ENCODE results near the gene IQCM.

IQCM gene, protein sequence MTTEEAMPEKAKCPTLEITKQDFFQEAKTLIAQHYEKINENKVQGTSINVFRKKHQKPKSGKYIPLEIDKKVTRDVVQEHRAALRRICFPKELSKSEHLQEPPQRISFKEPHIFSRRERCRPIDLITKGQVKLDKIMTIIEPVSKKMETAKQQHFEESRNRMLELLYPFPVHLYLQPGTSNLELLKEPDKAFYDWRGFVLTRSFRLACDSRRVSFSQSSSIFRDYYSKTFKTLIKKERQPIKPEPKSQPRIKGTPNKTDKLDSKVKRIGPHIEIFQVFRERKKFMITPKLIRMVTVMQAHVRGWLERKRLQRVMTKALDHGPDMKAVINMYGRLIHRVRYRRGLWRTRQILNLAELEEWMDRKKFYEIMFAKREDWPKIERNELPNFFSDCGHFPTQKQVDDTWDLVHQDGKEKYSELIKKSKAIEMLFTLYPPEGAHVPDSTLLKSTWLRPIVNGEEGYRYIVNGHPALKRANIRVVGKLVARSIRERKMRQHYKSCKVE

DNA sequence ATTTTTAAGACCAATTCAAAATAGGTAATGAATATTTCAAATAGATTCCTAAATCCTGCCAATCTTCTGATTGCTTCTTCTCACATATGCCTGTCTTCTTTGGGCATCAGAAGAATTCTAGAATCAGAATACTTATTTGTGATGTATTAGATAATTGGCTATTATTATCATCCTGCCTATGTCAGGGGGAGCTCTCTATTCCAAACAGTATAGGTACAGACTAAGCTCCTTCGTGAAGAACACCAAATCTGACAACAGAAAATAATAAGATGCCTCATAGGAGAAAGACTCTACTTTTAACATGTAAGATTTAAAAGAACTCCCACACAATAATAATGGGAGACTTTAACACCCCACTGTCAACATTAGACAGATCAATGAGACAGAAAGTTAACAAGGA lies at the start of gene IQCM:
IQCM (minus strand) TSS at position 101 of the 400 bp plus-strand sequence. CDS start 73,152 bp downstream, outside the sequence.
- no peak within 1 kb of the TSS for H3K9ac ChIP-seq (ENCODE audit: low read depth in 1 of 2, low read length in 2 of 2)
- H3K27ac ChIP-seq (ENCODE audit: low read depth in 2 of 2, low read length in 2 of 2), result no peak within 1 kb of the TSS
- no peaks in the 10 kb centered on the region for H3K36me3 ChIP-seq (ENCODE audit: control insufficient read depth in 2 of 2, insufficient read depth in 2 of 2, low read length in 2 of 2)
- no peak within 1 kb of the TSS for H3K4me3 ChIP-seq (ENCODE audit: low read length in 2 of 2)
- H3K9me3 ChIP-seq (ENCODE audit: control insufficient read depth in 2 of 2, low read length in 2 of 2), result no peaks in the 10 kb centered on the region
- H3K27me3 ChIP-seq (ENCODE audit: control insufficient read depth in 2 of 2, insufficient read depth in 2 of 2, low read length in 2 of 2), result no peaks in the 10 kb centered on the region
- H3K4me1 ChIP-seq (ENCODE audit: control insufficient read depth in 2 of 2, insufficient read depth in 2 of 2, low read length in 2 of 2), result no peaks in the 10 kb centered on the region

DNA sequence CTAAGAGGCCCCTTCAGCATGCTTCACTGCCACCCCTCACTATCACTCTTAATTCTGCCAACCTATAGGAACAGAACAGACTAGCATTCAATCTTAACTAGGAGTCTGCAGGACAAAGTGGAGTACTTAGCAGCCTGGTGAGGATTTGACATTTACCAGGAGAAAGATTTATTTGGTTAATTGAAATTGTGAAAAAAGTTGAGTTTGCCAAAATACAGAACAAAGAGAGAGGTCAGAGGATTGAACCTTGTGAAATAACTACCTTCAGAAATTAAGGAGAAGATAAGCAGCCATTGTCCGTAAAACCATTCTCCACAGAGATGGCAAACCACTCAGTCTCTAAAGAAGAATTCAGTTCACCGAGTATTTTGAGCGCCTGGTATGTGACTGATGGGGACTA lies 41.8 kb upstream of the IQCM start:
- Histone ChIP-seq H3K9me3 (ENCODE audit: control insufficient read depth in 2 of 2, low read length in 2 of 2) (peaks cover 0 to 2% of the 10 kb centered on the region in 2 donors), H3K27ac (ENCODE audit: low read depth in 2 of 2, low read length in 2 of 2) (no peak overlapping the region), H3K9ac (ENCODE audit: low read depth in 1 of 2, low read length in 2 of 2) (no peak overlapping the region), H3K4me1 (ENCODE audit: control insufficient read depth in 2 of 2, insufficient read depth in 2 of 2, low read length in 2 of 2) (no peaks in the 10 kb centered on the region), H3K36me3 (ENCODE audit: control insufficient read depth in 2 of 2, insufficient read depth in 2 of 2, low read length in 2 of 2) (no peaks in the 10 kb centered on the region), H3K4me3 (ENCODE audit: low read length in 2 of 2) (no peak overlapping the region), H3K27me3 (ENCODE audit: control insufficient read depth in 2 of 2, insufficient read depth in 2 of 2, low read length in 2 of 2) (no peaks in the 10 kb centered on the region)

DNA sequence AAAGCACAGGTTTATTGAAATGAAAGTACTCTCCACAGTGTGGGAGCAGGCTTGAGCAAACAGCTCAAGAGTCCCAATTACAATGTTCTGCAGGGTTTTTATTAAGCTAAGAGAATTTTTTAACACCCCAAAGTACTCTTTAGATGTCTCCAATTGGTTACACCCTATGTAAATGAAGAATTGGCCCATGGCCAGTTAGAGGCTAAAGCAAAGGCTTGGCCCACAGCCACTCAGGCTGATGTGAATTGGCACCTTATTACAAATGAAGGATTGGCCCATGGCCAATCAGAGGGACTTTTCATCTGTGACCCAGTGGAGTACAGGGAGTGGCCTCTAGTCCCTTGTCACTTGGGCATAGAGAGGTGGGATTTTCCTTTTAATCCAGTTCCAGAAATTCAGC lies 30.1 kb upstream of the IQCM start:
- no peaks in the 10 kb centered on the region for H3K27me3 ChIP-seq (ENCODE audit: control insufficient read depth in 2 of 2, insufficient read depth in 2 of 2, low read length in 2 of 2)
- H3K4me1 ChIP-seq (ENCODE audit: control insufficient read depth in 2 of 2, insufficient read depth in 2 of 2, low read length in 2 of 2), result no peaks in the 10 kb centered on the region
- peaks cover 0 to 5% of the 10 kb centered on the region in 2 donors for H3K36me3 ChIP-seq (ENCODE audit: control insufficient read depth in 2 of 2, insufficient read depth in 2 of 2, low read length in 2 of 2)
- H3K4me3 ChIP-seq (ENCODE audit: low read length in 2 of 2), result no peak overlapping the region
- H3K27ac ChIP-seq (ENCODE audit: low read depth in 2 of 2, low read length in 2 of 2), result no peak overlapping the region
- peaks cover 0 to 5% of the 10 kb centered on the region in 2 donors for H3K9me3 ChIP-seq (ENCODE audit: control insufficient read depth in 2 of 2, low read length in 2 of 2)
- no peak overlapping the region for H3K9ac ChIP-seq (ENCODE audit: low read depth in 1 of 2, low read length in 2 of 2)

DNA sequence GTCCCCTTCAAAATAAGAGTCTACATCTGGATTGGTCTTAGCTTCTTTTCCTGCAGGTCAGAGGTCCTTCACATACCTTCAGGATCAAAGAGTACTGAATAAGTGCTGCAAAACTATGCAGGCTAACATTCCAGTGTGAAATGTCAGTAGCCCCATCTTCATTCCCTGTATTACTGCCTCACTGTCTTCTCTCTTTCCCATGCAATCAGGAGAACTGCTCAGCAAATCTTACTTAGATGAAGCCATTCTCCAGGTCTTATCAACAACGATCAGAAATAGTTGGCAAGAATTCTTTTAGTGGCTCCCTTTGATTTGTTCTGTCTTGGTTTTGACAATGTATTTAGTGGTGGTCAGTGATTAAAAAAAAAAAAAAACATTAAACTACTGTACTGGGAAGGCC lies 26.0 kb upstream of the IQCM start:
- Histone ChIP-seq H3K9ac (ENCODE audit: low read depth in 1 of 2, low read length in 2 of 2) (no peak overlapping the region), H3K27me3 (ENCODE audit: control insufficient read depth in 2 of 2, insufficient read depth in 2 of 2, low read length in 2 of 2) (no peaks in the 10 kb centered on the region), H3K9me3 (ENCODE audit: control insufficient read depth in 2 of 2, low read length in 2 of 2) (peaks cover 0 to 5% of the 10 kb centered on the region in 2 donors), H3K4me3 (ENCODE audit: low read length in 2 of 2) (no peak overlapping the region), H3K27ac (ENCODE audit: low read depth in 2 of 2, low read length in 2 of 2) (no peak overlapping the region), H3K36me3 (ENCODE audit: control insufficient read depth in 2 of 2, insufficient read depth in 2 of 2, low read length in 2 of 2) (peaks cover 0 to 5% of the 10 kb centered on the region in 2 donors), H3K4me1 (ENCODE audit: control insufficient read depth in 2 of 2, insufficient read depth in 2 of 2, low read length in 2 of 2) (no peaks in the 10 kb centered on the region)

DNA sequence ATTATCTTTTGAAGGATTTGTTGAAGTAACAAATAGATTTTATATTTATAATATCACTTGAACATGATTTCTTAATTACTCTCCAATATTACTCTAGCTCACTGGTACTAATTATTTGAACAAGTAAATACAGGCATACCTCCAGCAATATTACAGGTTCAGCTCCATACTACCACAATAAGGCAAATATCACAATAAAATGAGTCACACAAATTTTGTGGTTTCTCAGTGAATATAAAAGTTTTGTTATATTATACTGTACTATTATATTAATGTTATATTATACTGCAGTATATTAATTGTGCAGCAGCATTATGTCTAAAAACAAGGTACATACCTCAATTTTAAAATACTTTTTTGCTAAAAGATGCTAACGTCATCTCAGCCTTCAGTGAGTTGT lies 22.4 kb upstream of the IQCM start:
- Histone ChIP-seq H3K36me3 (ENCODE audit: control insufficient read depth in 2 of 2, insufficient read depth in 2 of 2, low read length in 2 of 2) (peaks cover 0 to 2% of the 10 kb centered on the region in 2 donors), H3K4me3 (ENCODE audit: low read length in 2 of 2) (no peak overlapping the region), H3K27ac (ENCODE audit: low read depth in 2 of 2, low read length in 2 of 2) (no peak overlapping the region), H3K4me1 (ENCODE audit: control insufficient read depth in 2 of 2, insufficient read depth in 2 of 2, low read length in 2 of 2) (no peaks in the 10 kb centered on the region), H3K27me3 (ENCODE audit: control insufficient read depth in 2 of 2, insufficient read depth in 2 of 2, low read length in 2 of 2) (no peaks in the 10 kb centered on the region), H3K9me3 (ENCODE audit: control insufficient read depth in 2 of 2, low read length in 2 of 2) (no peaks in the 10 kb centered on the region), H3K9ac (ENCODE audit: low read depth in 1 of 2, low read length in 2 of 2) (no peak overlapping the region)

DNA sequence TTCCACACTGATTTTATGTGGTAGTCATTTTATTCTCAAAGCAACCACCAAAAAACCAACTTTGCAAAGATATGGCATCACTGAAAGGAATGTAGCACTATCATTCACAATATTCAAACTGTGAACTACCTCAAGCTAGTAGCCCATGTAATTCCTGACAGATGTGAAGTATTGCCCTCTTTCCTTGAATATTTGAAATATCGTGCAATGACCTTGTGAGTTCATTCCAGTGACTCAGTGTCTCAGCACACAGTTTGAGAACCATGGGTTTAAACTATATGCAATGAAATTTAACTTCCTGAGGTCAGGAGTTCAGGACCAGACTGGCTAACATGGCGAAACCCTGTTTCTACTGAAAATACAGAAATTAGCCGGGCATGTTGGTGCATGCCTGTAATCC lies 20.9 kb upstream of the IQCM start:
- Histone ChIP-seq H3K9me3 (ENCODE audit: control insufficient read depth in 2 of 2, low read length in 2 of 2) (no peaks in the 10 kb centered on the region), H3K36me3 (ENCODE audit: control insufficient read depth in 2 of 2, insufficient read depth in 2 of 2, low read length in 2 of 2) (no peaks in the 10 kb centered on the region), H3K9ac (ENCODE audit: low read depth in 1 of 2, low read length in 2 of 2) (no peak overlapping the region), H3K27ac (ENCODE audit: low read depth in 2 of 2, low read length in 2 of 2) (no peak overlapping the region), H3K4me1 (ENCODE audit: control insufficient read depth in 2 of 2, insufficient read depth in 2 of 2, low read length in 2 of 2) (no peaks in the 10 kb centered on the region), H3K4me3 (ENCODE audit: low read length in 2 of 2) (no peak overlapping the region), H3K27me3 (ENCODE audit: control insufficient read depth in 2 of 2, insufficient read depth in 2 of 2, low read length in 2 of 2) (no peaks in the 10 kb centered on the region)

DNA sequence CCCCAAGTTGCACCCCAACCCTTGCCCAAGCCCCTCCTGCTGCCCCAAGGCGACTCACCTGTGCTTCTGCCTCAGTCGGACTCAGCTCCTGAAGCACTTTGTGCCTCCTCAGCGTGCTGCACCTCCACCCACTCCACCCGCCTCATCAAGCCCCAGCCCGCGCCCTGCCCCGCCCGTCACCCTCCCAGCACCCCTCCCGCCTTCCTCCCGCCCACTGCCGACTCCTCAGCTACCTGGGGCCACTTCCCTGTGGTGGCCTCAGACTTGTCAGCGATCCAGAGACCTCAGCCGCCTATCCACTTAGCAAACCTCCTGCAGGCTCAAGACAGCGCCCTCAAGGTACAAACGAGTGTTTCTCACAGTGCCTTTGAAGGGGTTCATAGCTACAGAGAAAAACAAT lies 19.6 kb upstream of the IQCM start:
- Histone ChIP-seq H3K27ac (ENCODE audit: low read depth in 2 of 2, low read length in 2 of 2) (no peak overlapping the region), H3K4me1 (ENCODE audit: control insufficient read depth in 2 of 2, insufficient read depth in 2 of 2, low read length in 2 of 2) (no peaks in the 10 kb centered on the region), H3K9ac (ENCODE audit: low read depth in 1 of 2, low read length in 2 of 2) (no peak overlapping the region), H3K27me3 (ENCODE audit: control insufficient read depth in 2 of 2, insufficient read depth in 2 of 2, low read length in 2 of 2) (no peaks in the 10 kb centered on the region), H3K36me3 (ENCODE audit: control insufficient read depth in 2 of 2, insufficient read depth in 2 of 2, low read length in 2 of 2) (no peaks in the 10 kb centered on the region), H3K9me3 (ENCODE audit: control insufficient read depth in 2 of 2, low read length in 2 of 2) (no peaks in the 10 kb centered on the region), H3K4me3 (ENCODE audit: low read length in 2 of 2) (no peak overlapping the region)

DNA sequence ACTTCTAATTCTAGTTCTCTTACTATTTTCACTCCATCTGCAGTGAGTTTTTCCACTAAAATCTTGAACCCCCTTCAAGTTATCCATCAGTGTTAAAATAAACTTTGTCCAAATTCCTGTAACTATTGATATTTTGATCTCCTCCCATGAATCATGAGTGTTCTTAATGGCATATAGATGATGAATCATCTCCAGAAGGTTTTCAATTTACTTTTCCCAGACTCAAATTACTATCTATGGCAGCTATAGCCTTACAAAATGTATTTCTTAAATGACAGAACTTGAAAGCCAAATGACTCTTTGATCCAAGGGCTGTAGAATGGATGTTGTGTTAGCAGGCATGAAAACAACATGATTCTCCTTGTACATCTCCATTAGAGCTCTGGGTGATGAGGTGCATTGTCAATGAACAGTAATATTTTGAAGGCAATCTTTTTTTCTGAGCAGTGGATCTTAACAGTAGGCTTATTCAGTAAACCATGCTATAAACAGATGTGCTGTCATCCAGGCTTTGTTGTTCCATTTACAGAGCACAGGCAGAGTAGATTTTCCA lies 16.1 kb upstream of the IQCM start:
- Histone ChIP-seq H3K9me3 (ENCODE audit: control insufficient read depth in 2 of 2, low read length in 2 of 2) (no peaks in the 10 kb centered on the region), H3K9ac (ENCODE audit: low read depth in 1 of 2, low read length in 2 of 2) (no peak overlapping the region), H3K27me3 (ENCODE audit: control insufficient read depth in 2 of 2, insufficient read depth in 2 of 2, low read length in 2 of 2) (no peaks in the 10 kb centered on the region), H3K27ac (ENCODE audit: low read depth in 2 of 2, low read length in 2 of 2) (no peak overlapping the region), H3K36me3 (ENCODE audit: control insufficient read depth in 2 of 2, insufficient read depth in 2 of 2, low read length in 2 of 2) (no peaks in the 10 kb centered on the region), H3K4me1 (ENCODE audit: control insufficient read depth in 2 of 2, insufficient read depth in 2 of 2, low read length in 2 of 2) (no peaks in the 10 kb centered on the region), H3K4me3 (ENCODE audit: low read length in 2 of 2) (no peak overlapping the region)

DNA sequence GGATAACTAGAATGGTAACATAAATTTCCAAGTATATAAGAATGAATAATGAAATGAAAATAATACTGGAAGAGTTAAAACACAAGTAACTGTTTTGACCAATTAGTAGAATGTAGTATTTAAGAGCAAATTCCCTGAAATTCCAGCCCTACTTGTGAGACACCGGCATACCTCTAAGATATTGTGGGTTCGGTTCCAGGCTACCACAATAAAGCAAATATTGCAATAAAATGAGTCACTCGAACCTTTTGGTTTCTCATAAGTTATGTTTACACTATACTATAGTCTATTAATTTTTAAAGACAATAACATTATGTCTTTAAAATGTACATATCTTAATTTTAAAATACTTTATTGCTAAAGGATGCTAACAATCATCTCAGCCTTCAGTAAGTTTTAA lies 15.2 kb upstream of the IQCM start:
- no peaks in the 10 kb centered on the region for H3K36me3 ChIP-seq (ENCODE audit: control insufficient read depth in 2 of 2, insufficient read depth in 2 of 2, low read length in 2 of 2)
- H3K4me1 ChIP-seq (ENCODE audit: control insufficient read depth in 2 of 2, insufficient read depth in 2 of 2, low read length in 2 of 2), result no peaks in the 10 kb centered on the region
- no peak overlapping the region for H3K27ac ChIP-seq (ENCODE audit: low read depth in 2 of 2, low read length in 2 of 2)
- no peak overlapping the region for H3K4me3 ChIP-seq (ENCODE audit: low read length in 2 of 2)
- no peak overlapping the region for H3K9ac ChIP-seq (ENCODE audit: low read depth in 1 of 2, low read length in 2 of 2)
- H3K27me3 ChIP-seq (ENCODE audit: control insufficient read depth in 2 of 2, insufficient read depth in 2 of 2, low read length in 2 of 2), result no peaks in the 10 kb centered on the region
- H3K9me3 ChIP-seq (ENCODE audit: control insufficient read depth in 2 of 2, low read length in 2 of 2), result no peaks in the 10 kb centered on the region

DNA sequence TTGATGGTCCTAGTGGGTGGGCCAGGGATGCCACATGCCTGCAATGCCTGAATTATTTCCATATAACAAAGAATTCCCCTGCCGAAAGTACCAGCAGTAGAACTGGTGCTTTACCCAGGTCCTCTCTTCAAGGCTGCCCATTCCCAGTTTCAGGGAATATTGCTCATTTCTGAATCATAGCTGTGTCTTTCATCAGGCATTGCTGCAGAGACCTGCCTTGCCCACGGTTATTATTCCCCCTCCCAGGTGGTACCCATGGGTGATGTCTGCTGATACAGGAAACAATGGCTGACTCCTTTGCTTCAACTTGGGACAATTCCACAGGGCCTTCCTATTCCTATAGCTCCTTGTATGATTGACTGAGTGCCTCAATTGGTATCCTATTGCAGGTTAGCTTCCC lies 9.7 kb upstream of the IQCM start:
- Histone ChIP-seq H3K27ac (ENCODE audit: low read depth in 2 of 2, low read length in 2 of 2) (no peak overlapping the region), H3K36me3 (ENCODE audit: control insufficient read depth in 2 of 2, insufficient read depth in 2 of 2, low read length in 2 of 2) (no peaks in the 10 kb centered on the region)

More for the DNA sequence above, 9.7 kb upstream of the IQCM start:
- Histone ChIP-seq H3K9ac (ENCODE audit: low read depth in 1 of 2, low read length in 2 of 2) (no peak overlapping the region), H3K27me3 (ENCODE audit: control insufficient read depth in 2 of 2, insufficient read depth in 2 of 2, low read length in 2 of 2) (no peaks in the 10 kb centered on the region), H3K4me1 (ENCODE audit: control insufficient read depth in 2 of 2, insufficient read depth in 2 of 2, low read length in 2 of 2) (no peaks in the 10 kb centered on the region), H3K4me3 (ENCODE audit: low read length in 2 of 2) (no peak overlapping the region), H3K9me3 (ENCODE audit: control insufficient read depth in 2 of 2, low read length in 2 of 2) (no peaks in the 10 kb centered on the region)
